M059J (cell line): ENCODE results near the gene ITGAE. TPM values are rescaled to one million over a fixed set of nuclear protein-coding genes. Genes with fewer than 3 reads are reported as not detected.
"Not testable (repeated sequence)": the region's sequence is repeated elsewhere in the genome, so short reads cannot be mapped to it uniquely, and the experiment has no call there.

ENCODE experiments used
- DNase-seq: peaks from one replicate; pipeline ENCODE4 v3.0.0-alpha.2; 2012; ENCODE audit warnings: low read depth
- total RNA-seq: library from RNA; depleted of rRNA; stranded (reverse); fragments of >200 nt; shearing (Covaris generic); gene quantifications from 2 replicates; pipeline ENCODE4 v1.2.3, GENCODE V29; 2014; rRNA removed

Gene ITGAE
- total RNA-seq: 38.2 and 38.7 TPM in 2 replicates

DNA sequence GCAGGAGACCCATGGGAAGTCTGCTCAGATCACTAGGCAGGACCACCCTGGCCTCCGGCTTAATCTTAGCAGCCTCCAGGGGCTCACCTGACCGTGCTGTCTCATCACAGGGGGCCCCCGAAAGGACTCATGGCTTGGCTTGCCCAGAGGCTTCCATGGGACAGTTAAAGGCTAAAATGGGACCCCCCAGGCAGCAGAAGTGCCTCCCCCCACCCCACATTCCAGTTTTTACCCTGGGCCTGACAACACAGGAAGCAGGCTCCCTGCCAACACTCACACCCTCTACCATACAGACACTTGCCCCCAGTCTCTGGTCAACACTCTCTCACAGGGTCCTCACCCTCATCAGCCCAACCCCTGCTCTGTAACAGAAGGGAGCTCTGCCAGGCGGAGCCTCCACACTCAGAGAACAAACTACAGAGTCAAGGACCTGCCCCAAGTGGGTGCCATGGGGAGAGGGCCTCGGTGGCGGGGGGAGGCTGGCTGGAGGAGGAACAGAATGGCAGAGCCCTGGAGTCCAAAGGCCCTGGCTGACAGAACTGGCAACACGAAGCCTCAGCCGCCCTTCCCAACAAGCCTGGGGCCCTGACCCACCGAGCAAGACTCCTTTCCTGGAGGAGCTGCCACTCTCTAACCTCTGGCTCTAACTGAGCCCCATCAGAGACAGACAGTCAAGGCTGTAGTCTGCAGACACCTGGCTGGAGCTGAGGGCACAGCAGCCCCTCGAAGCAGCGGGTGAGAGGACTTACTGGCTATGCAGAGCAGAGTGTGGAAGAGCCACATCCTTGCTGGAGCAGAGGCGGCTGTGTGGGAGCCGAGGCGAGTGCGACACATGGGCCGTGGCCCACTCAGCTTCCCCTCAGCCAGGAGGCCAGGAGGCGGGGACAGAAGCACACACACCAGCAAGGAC, at the start of gene ITGAE:
Gene ITGAE (minus strand): TSS at position 827 of the 910 bp plus-strand sequence. CDS start 44 bp downstream, at position 783.
- no peak for DNase-seq

DNA sequence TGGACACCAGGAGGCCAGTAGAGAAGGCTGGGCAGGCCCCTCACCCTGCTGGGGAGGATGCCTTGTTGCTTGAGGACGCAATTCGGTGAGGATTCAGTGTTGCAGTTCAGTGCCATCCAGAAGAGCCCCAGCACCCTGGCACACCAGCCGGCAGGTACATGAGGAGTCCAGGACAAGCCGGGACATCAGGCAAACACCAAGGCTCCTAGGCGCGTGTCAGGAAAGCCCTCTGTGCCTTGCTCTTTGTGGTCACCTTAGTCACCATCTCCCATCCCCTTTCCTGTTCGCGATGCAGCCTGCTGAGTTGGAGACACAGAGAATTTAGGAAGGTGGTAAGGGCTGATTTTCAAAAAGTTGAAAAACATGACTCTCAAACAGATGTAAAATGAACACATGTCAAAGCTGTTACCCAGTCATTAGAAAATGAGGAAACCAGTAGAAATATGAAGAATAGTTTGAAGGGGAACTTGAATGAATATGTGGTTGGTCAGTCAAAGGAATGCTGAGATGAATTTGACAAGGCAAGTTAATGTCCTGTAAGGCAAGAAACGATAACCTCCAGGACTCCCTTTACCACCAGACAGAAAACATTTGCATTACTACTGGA, 47.3 kb upstream of the ITGAE start:
- DNase-seq: peak; percentile 51

- no peak for DNase-seq
Observed at GRCh38 chr17:3847165-3847670, 46.2 kb upstream of the ITGAE start.

DNA sequence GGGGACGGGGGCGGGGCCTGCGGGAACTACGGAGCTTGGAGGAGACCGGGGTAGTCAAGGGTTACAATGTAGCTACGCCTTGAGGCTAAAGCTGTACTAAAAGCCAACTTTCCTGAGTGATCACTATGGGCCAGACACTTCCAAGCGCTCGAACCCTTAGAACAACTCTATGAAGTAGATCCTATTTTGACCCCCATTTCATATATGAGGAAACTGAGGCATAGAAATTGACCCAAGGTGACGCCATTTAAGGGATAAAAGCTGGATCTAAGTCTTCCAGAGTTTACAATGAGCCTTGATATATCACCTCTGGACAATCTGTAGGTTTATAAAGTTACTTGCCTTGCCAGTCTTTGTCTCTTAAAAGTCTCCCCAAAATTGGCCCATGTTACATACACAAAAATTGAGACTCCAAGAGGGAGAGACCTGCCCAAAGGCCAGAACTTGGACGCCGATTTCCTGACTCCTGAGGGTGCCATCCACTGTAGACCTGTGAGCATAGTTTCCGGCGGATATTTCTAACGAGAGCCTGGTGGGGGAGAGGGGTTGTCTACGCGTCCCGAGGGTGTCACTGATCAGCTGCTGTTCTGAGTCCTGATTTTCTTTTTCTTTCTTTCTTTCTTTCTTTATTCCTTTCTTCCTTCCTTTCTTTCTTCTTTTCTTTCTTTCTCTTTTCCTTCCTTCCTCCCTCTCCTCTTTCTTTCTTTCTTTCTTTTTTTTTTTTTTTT, 45.6 kb upstream of the ITGAE start:
- DNase-seq: no peak

GRCh38 chr17:3845621-3846436, 44.8 kb upstream of the ITGAE start, which contains the start of gene NCBP3:
NCBP3 (minus strand) TSS chr17:3846246; CDS start chr17:3846223, 23 bp downstream.
- peak; percentile 82 for DNase-seq

- DNase-seq: peak; percentile 40
Observed at GRCh38 chr17:3845291-3845620, 44.3 kb upstream of the ITGAE start.

- DNase-seq: not testable (repeated sequence)
Observed at GRCh38 chr17:3844556-3844955, 43.6 kb upstream of the ITGAE start.

DNA sequence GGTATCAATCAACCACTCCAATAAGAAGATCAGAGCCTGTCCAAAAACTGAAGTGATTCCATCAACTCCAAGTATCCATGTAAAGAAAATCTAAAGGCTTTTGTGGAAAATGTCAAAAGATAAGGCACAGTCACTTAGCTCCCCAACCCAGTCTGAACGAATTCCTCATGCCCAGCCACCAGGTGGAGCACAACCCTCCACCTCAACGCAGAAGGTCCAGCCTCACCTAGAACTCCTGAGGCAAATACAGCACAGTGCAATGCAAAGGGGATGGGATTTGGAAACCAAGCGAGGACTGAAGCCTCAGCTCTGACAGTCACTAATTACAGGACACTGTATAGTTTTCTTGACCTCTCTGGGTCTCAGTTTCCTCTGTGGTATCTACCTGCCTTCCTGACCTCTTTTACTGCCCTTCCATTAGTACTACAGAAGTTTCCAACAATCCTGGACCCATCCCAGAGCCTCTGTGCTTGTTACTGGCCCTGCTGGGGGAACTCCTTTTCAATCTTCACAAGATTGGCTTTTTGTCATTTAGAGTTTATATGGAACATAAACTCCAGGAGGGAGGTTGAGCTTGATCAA, 43.0 kb upstream of the ITGAE start:
- peak; percentile 40 for DNase-seq

- no peak for DNase-seq
Observed at GRCh38 chr17:3838206-3838605, 37.2 kb upstream of the ITGAE start.

- DNase-seq: no peak
Observed at GRCh38 chr17:3836551-3836950, 35.6 kb upstream of the ITGAE start.

- DNase-seq: peak; percentile 88
Observed at GRCh38 chr17:3835410-3836229, 34.6 kb upstream of the ITGAE start.

DNA sequence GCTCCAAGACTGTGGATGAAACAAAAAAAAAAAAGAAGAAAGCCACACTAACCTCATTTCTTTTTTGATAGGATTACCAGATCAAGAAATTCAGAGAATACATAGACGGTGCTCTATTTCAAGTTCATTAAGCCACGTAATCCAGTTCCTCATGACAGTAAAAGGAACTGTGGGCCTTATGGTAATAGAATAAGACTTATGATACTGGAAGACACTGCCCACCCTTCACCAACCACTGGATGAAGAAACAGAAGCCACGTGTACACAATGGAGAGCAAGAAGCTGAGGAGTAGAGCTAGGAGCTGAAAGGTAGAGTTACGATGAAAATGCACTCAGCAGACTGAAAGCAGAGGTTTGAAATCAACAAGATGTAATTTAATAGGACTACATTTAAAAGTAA, 33.8 kb upstream of the ITGAE start:
- DNase-seq: no peak

DNA sequence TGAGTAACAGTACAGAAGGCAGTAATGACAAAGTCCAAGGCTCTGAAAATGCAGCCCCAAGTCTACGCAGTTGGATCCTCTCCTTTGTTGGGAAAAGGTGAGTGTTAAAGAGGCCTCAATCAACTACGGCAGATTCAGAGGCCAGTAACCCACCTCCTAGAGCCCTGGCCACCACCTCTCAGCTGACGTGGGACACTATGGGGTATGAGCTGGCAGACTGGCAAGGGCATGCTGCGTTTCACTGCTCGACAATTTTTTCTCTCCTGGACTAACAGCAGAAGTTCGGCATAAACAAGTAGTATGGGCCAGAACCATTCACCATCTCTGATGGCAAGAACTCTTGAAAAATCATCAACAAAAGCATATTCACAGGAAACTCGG, 27.9 kb upstream of the ITGAE start:
- no peak for DNase-seq

- peak; percentile 26 for DNase-seq
Observed at GRCh38 chr17:3828151-3828851, 27.3 kb upstream of the ITGAE start.

DNA sequence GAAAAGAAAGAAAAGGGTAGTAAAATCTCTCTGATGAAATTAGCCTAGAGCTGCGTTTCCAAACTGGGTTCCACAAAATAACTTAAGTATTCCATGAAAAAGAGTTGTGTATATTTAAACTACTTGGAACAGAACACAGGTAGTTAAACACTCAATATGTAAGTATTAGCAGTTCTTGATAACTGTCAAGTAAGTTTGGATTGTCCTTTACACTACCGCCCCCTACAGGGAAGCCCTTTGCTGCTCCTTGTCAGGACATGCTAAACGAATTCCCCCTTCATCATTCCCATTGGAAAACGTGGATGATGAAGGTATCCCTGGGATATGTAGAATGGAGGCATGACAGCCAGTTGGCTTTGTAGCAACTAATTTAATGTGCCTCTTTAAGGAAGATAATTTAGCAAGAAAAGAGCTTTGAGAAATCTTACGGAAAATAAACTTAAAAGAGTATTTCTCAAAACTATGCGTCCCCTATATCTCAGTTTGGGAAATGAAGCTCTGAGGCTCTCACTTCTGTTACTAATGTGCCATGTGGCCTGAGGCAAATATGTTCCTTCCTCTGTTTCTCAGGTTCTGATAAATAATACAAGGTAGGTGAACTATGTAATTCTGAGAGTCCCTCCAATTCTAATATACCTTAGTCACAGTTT, 26.3 kb upstream of the ITGAE start:
- peak; percentile 64 for DNase-seq

DNA sequence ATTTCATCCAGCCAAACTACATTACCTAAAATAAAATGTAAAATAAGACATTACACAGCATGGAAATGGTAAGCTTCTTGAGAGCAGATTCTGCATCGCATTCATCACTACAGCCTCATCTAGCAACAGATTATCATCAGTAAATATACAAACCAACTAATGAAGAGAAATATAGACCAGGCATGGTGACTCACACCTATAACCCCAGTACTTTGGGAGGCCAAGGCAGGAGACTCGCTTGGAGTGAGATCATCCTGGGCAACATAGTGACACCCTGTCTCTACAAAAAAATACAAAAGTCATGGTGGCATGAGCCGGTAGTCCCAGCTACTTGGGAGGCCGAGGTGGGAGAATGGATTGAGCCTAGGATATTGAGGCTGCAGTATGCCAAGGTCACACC, 25.2 kb upstream of the ITGAE start:
- peak; percentile 67 for DNase-seq

DNA sequence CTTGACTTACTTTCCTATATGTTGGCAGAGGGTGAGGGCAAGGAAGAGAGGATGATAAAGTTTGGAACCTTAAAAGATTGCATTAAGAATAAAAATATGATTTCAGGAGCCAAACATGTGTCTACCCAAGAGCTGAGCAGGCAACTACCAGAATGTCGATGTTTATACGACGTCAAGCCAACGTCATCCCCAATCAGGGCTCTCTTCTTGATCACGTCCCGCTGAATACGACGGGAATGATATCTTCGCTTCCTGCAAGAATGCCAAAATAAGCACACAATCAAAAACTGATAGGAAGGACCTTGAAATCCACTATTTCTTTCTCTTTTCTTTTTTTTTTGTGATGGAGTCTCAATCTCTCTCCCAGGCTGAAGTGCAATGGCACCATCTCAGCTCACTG, 20.1 kb upstream of the ITGAE start:
- no peak for DNase-seq

- peak; percentile 61 for DNase-seq
Observed at GRCh38 chr17:3818786-3819185, 17.8 kb upstream of the ITGAE start.
